Bronchial epithelial cell (primary cell): ENCODE results near the gene PIK3CB. TPM values are rescaled to one million over a fixed set of nuclear protein-coding genes. Genes with fewer than 3 reads are reported as not detected.

Experiments used
- DNase-seq: peaks from one replicate; pipeline ENCODE4 v3.0.0-alpha.2; 2010; ENCODE audit warnings: low read depth
- FAIRE-seq: peaks from 2 replicates; lab custom pipeline; 2011; peaks lifted over from hg19 to GRCh38; lab: Jason Lieb, UNC
- H3K27me3 ChIP-seq: 2 replicates; pipeline ENCODE4 v1.5.1; 2011; ENCODE audit warnings: low read length; ENCODE audit not compliant: control insufficient read depth, insufficient read depth
- H3K36me3 ChIP-seq: 2 replicates; pipeline ENCODE4 v1.5.1; 2011; ENCODE audit warnings: low read length; ENCODE audit not compliant: control insufficient read depth, insufficient read depth
- H3K4me3 ChIP-seq: 2 replicates; pipeline ENCODE4 v1.5.1; 2011; ENCODE audit warnings: mild to moderate bottlenecking, low read depth, low read length, control low read depth
- total RNA-seq: library from RNA; depleted of rRNA; stranded (reverse); fragments of >200 nt; gene quantifications from 2 replicates; pipeline ENCODE4 v1.2.1, GENCODE V29; 2014
- TF ChIP-seq, protein P1 (sequence below): IDR thresholded peaks from 2 replicates; pipeline ENCODE4 v1.5.1; 2011; ENCODE audit warnings: mild to moderate bottlenecking, moderate library complexity, low read length, control low read depth, inconsistent platforms; ENCODE audit not compliant: insufficient read depth, severe bottlenecking

PIK3CB gene
- total RNA-seq, 1 donor from 2014 or later = 11.3 TPM

- TF ChIP-seq, protein P1, sequence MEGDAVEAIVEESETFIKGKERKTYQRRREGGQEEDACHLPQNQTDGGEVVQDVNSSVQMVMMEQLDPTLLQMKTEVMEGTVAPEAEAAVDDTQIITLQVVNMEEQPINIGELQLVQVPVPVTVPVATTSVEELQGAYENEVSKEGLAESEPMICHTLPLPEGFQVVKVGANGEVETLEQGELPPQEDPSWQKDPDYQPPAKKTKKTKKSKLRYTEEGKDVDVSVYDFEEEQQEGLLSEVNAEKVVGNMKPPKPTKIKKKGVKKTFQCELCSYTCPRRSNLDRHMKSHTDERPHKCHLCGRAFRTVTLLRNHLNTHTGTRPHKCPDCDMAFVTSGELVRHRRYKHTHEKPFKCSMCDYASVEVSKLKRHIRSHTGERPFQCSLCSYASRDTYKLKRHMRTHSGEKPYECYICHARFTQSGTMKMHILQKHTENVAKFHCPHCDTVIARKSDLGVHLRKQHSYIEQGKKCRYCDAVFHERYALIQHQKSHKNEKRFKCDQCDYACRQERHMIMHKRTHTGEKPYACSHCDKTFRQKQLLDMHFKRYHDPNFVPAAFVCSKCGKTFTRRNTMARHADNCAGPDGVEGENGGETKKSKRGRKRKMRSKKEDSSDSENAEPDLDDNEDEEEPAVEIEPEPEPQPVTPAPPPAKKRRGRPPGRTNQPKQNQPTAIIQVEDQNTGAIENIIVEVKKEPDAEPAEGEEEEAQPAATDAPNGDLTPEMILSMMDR = no peak
- Histone ChIP-seq H3K27me3 (no peaks in the 10 kb centered on the region), H3K36me3 (no peaks in the 10 kb centered on the region), H3K4me3 (no peak overlapping the region)
- FAIRE-seq = no peak
- no peak for DNase-seq
Measured at GRCh38 chr3:138875096-138875753, 40.5 kb upstream of the PIK3CB start.

- FAIRE-seq = no peak
- H3K27me3 ChIP-seq = no peaks in the 10 kb centered on the region
- TF ChIP-seq, protein P1 = no peak
- H3K4me3 ChIP-seq = no peak overlapping the region
- no peaks in the 10 kb centered on the region for H3K36me3 ChIP-seq
- peak; percentile 55 for DNase-seq
Measured at GRCh38 chr3:138873471-138874278, 38.9 kb upstream of the PIK3CB start.

GRCh38 chr3:138872632-138873031 lies 37.9 kb upstream of the PIK3CB start:
- H3K4me3 ChIP-seq = no peak overlapping the region
- TF ChIP-seq, protein P1 = no peak
- no peaks in the 10 kb centered on the region for H3K36me3 ChIP-seq
- no peak for FAIRE-seq
- H3K27me3 ChIP-seq = no peaks in the 10 kb centered on the region
- no peak for DNase-seq

- FAIRE-seq (no peak), DNase-seq (no peak)
- Histone ChIP-seq H3K4me3 (no peak overlapping the region), H3K27me3 (no peaks in the 10 kb centered on the region), H3K36me3 (no peaks in the 10 kb centered on the region)
- TF ChIP-seq, protein P1 = no peak
Measured at GRCh38 chr3:138867996-138868395, 33.3 kb upstream of the PIK3CB start.

DNA sequence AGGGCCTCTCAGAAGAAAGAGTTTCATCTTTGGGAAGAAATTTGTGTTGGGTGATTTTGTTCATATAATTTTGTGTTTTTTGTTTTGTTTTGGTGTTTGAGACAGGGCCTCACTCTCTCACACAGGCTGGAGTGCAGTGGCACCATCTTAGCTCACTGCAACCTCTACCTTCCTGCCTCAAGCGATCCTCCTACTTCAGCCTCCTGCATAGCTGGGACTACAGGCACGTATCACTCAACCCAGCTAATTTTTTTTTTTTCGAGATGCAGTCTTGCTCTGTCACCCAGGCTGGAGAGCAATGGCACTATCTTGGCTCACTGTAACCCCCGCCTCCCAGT lies 29.0 kb upstream of the PIK3CB start:
- no peak overlapping the region for H3K4me3 ChIP-seq
- TF ChIP-seq, protein P1 = no peak
- no peak for DNase-seq
- FAIRE-seq = no peak
- no peaks in the 10 kb centered on the region for H3K27me3 ChIP-seq
- H3K36me3 ChIP-seq = no peaks in the 10 kb centered on the region
